Measurements from ENCODE around the gene NAA60.

GRCh38 chr16:3528406-3528805 is 84.9 kb downstream of the NAA60 start:
- TF ChIP-seq EZH2 (IDR thresholded peaks at IDR 0.05; ENCODE audit: low read depth) = no peak
- TF ChIP-seq CTCF (conservative IDR thresholded peaks at IDR 0.05) = no peak

Data from PC-9 (cell line).